Muscle layer of duodenum (tissue), 2 donors: ENCODE results near the gene STAC3.

Source experiments
- H3K27ac ChIP-seq: one replicate; pipeline ENCODE4 v1.7.0; 2013; ENCODE audit warnings: mild to moderate bottlenecking, low read length
- H3K27me3 ChIP-seq: one replicate; pipeline ENCODE4 v1.7.0; 2013; ENCODE audit warnings: low read depth, mild to moderate bottlenecking, control low read depth, low read length
- H3K36me3 ChIP-seq, 2 donors: one replicate each; pipeline ENCODE4 v1.7.0; 2013; ENCODE audit warnings: low read length in 2 of 2, control low read depth in 1 of 2, mild to moderate bottlenecking in 1 of 2; ENCODE audit not compliant: insufficient read depth in 2 of 2, control insufficient read depth in 1 of 2
- H3K4me1 ChIP-seq, 2 donors: one replicate each; pipeline ENCODE4 v1.7.0; 2013; ENCODE audit warnings: low read length in 2 of 2, mild to moderate bottlenecking in 2 of 2, control low read depth in 1 of 2, moderate library complexity in 1 of 2; ENCODE audit not compliant: insufficient read depth in 2 of 2, control insufficient read depth in 1 of 2
- H3K4me3 ChIP-seq, 2 donors: one replicate each; pipeline ENCODE4 v1.7.0; 2013; ENCODE audit warnings: low read length in 2 of 2, low read depth in 1 of 2, mild to moderate bottlenecking in 1 of 2
- H3K9me3 ChIP-seq, 2 donors: one replicate each; pipeline ENCODE4 v1.7.0; 2013; ENCODE audit warnings: low read length in 2 of 2, control low read depth in 1 of 2, mild to moderate bottlenecking in 1 of 2; ENCODE audit not compliant: control insufficient read depth in 1 of 2
- donor health status: healthy.

Gene STAC3

GRCh38 chr12:57203201-57203600 is 47.8 kb downstream of the STAC3 start:
- Histone ChIP-seq H3K27me3 (no peaks in the 10 kb centered on the region), H3K36me3 (peaks cover 61 to 92% of the 10 kb centered on the region in 2 donors)

GRCh38 chr12:57202321-57202720 is 48.7 kb downstream of the STAC3 start:
- no peaks in the 10 kb centered on the region for H3K27me3 ChIP-seq
- H3K36me3 ChIP-seq: peaks cover 69 to 93% of the 10 kb centered on the region in 2 donors
- no peak overlapping the region for H3K4me3 ChIP-seq
- H3K27ac ChIP-seq: no peak overlapping the region
- no peaks in the 10 kb centered on the region for H3K4me1 ChIP-seq
- no peaks in the 10 kb centered on the region for H3K9me3 ChIP-seq

More at GRCh38 chr12:57203201-57203600, 47.8 kb downstream of the STAC3 start:
- Histone ChIP-seq H3K4me3 (no peak overlapping the region), H3K4me1 (no peaks in the 10 kb centered on the region), H3K9me3 (no peaks in the 10 kb centered on the region), H3K27ac (no peak overlapping the region)

GRCh38 chr12:57201631-57202030 is 49.4 kb downstream of the STAC3 start:
- Histone ChIP-seq H3K36me3 (peaks cover 74 to 98% of the 10 kb centered on the region in 2 donors), H3K9me3 (no peaks in the 10 kb centered on the region), H3K4me1 (no peaks in the 10 kb centered on the region), H3K4me3 (no peak overlapping the region), H3K27ac (no peak overlapping the region), H3K27me3 (no peaks in the 10 kb centered on the region)

GRCh38 chr12:57201219-57201618 is 49.8 kb downstream of the STAC3 start:
- no peaks in the 10 kb centered on the region for H3K9me3 ChIP-seq
- peaks cover 74 to 98% of the 10 kb centered on the region in 2 donors for H3K36me3 ChIP-seq
- peaks cover 0 to under 1% of the 10 kb centered on the region in 2 donors for H3K4me1 ChIP-seq
- no peak overlapping the region for H3K4me3 ChIP-seq
- no peaks in the 10 kb centered on the region for H3K27me3 ChIP-seq
- H3K27ac ChIP-seq: no peak overlapping the region

- Histone ChIP-seq H3K9me3 (no peaks in the 10 kb centered on the region), H3K27ac (no peak overlapping the region), H3K4me1 (peaks cover 0 to 4% of the 10 kb centered on the region in 2 donors), H3K36me3 (peaks cover 74 to 98% of the 10 kb centered on the region in 2 donors), H3K27me3 (no peaks in the 10 kb centered on the region), H3K4me3 (no peak overlapping the region)
Measured at GRCh38 chr12:57200497-57200896, 50.5 kb downstream of the STAC3 start.

DNA sequence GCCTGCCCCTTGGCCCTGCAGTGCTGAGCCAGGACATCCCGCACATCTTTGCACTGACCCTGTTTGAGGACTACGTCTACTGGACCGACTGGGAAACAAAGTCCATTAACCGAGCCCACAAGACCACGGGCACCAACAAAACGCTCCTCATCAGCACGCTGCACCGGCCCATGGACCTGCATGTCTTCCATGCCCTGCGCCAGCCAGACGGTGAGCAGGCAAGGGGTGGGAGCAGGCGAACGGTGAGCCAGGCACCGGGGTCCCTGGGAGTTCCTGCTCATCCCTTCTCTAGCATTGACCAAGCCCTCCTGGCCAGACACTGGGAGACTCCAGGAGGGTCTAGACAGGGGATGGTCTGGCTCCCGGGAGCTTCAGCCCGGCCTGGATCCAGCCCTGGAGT is 51.8 kb downstream of the STAC3 start:
- H3K4me3 ChIP-seq: no peak overlapping the region
- H3K27ac ChIP-seq: no peak overlapping the region
- H3K36me3 ChIP-seq: peaks cover 76 to 98% of the 10 kb centered on the region in 2 donors
- no peaks in the 10 kb centered on the region for H3K27me3 ChIP-seq
- peaks cover 0 to 4% of the 10 kb centered on the region in 2 donors for H3K4me1 ChIP-seq
- H3K9me3 ChIP-seq: no peaks in the 10 kb centered on the region

DNA sequence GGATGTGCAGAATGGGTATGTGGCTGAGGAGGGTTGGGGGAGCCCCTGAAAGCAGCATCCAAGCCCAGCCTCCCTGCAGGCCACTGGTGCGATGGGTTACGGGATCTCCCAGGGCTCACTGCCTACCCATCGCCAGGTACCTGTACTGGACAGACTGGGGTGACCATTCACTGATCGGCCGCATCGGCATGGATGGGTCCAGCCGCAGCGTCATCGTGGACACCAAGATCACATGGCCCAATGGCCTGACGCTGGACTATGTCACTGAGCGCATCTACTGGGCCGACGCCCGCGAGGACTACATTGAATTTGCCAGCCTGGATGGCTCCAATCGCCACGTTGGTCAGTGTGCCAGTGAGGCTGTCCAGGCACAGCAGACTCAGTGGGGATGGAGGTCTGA is 52.7 kb downstream of the STAC3 start:
- H3K9me3 ChIP-seq: no peaks in the 10 kb centered on the region
- H3K36me3 ChIP-seq: peaks cover 72 to 98% of the 10 kb centered on the region in 2 donors
- no peak overlapping the region for H3K27ac ChIP-seq
- no peaks in the 10 kb centered on the region for H3K27me3 ChIP-seq
- no peak overlapping the region for H3K4me3 ChIP-seq
- H3K4me1 ChIP-seq: peaks cover 0 to 4% of the 10 kb centered on the region in 2 donors

DNA sequence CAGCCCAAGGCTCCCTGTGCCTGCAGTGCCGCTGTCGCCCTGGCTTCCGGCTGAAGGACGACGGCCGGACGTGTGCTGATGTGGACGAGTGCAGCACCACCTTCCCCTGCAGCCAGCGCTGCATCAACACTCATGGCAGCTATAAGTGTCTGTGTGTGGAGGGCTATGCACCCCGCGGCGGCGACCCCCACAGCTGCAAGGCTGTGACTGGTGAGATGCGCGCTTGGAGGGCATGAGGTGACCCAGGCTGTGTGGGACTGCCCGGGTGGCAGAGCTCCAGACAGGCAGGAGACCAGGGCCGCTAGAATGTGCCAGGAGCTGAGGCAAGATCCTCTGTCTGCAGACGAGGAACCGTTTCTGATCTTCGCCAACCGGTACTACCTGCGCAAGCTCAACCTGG is 54.0 kb downstream of the STAC3 start:
- Histone ChIP-seq H3K4me1 (peaks cover 0 to 4% of the 10 kb centered on the region in 2 donors), H3K4me3 (no peak overlapping the region), H3K36me3 (peaks cover 76 to 99% of the 10 kb centered on the region in 2 donors), H3K27ac (no peak overlapping the region), H3K9me3 (no peaks in the 10 kb centered on the region), H3K27me3 (no peaks in the 10 kb centered on the region)

- Histone ChIP-seq H3K27ac (no peak overlapping the region), H3K36me3 (peaks cover 78 to 99% of the 10 kb centered on the region in 2 donors), H3K27me3 (no peaks in the 10 kb centered on the region), H3K4me1 (peaks cover 0 to 4% of the 10 kb centered on the region in 2 donors), H3K4me3 (no peak overlapping the region), H3K9me3 (no peaks in the 10 kb centered on the region)
Measured at GRCh38 chr12:57196439-57196838, 54.5 kb downstream of the STAC3 start.

DNA sequence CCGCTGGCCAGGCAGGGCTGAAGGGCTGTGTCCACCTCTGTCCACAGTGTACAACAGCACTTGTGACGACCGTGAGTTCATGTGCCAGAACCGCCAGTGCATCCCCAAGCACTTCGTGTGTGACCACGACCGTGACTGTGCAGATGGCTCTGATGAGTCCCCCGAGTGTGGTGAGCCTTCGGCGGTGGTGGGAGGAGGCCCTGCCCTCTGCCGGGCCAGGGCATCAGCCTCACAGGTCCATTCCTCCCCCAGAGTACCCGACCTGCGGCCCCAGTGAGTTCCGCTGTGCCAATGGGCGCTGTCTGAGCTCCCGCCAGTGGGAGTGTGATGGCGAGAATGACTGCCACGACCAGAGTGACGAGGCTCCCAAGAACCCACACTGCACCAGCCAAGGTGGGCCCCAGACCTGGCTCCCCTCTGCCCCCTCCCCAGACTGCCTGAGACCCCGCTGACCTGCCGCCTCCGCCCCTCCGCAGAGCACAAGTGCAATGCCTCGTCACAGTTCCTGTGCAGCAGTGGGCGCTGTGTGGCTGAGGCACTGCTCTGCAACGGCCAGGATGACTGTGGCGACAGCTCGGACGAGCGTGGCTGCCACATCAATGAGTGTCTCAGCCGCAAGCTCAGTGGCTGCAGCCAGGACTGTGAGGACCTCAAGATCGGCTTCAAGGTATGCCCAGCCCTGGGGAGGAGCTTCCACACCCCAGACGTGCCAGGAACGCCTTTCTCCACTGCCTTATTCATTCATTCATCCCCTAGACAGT is 55.2 kb downstream of the STAC3 start:
- no peak overlapping the region for H3K27ac ChIP-seq
- H3K4me1 ChIP-seq: peaks cover 0 to 4% of the 10 kb centered on the region in 2 donors
- peaks cover 76 to 99% of the 10 kb centered on the region in 2 donors for H3K36me3 ChIP-seq
- no peak overlapping the region for H3K4me3 ChIP-seq
- H3K9me3 ChIP-seq: no peaks in the 10 kb centered on the region
- no peaks in the 10 kb centered on the region for H3K27me3 ChIP-seq

DNA sequence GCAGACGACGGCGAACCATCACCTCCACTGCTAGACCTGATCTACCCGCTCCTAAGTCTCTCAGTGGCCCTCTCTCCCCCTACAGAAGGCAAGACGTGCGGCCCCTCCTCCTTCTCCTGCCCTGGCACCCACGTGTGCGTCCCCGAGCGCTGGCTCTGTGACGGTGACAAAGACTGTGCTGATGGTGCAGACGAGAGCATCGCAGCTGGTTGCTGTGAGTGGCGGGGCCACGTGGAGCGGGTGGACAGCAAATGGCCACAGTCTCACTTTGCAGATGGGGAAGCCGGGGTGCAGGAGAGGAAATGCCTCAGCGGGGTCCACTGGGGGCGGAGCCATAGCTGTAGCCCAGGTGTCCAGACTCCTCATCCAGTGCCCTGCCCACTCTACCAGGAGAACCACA is 55.8 kb downstream of the STAC3 start:
- H3K9me3 ChIP-seq: no peaks in the 10 kb centered on the region
- H3K4me1 ChIP-seq: peaks cover 0 to 9% of the 10 kb centered on the region in 2 donors
- H3K36me3 ChIP-seq: peaks cover 75 to 100% of the 10 kb centered on the region in 2 donors
- no peaks in the 10 kb centered on the region for H3K27me3 ChIP-seq
- H3K4me3 ChIP-seq: no peak overlapping the region
- no peak overlapping the region for H3K27ac ChIP-seq

DNA sequence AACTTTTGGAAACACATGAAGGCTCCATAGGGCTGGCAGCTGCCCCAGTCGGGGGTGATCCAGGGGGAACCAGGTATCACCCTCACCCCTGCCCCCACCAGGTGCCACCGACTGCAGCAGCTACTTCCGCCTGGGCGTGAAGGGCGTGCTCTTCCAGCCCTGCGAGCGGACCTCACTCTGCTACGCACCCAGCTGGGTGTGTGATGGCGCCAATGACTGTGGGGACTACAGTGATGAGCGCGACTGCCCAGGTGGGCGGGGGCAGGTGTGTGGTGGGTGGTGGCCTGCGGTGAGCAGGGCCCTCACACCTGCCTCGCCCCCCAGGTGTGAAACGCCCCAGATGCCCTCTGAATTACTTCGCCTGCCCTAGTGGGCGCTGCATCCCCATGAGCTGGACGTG is 56.7 kb downstream of the STAC3 start:
- peaks cover 76 to 97% of the 10 kb centered on the region in 2 donors for H3K36me3 ChIP-seq
- peaks cover 0 to 14% of the 10 kb centered on the region in 2 donors for H3K4me1 ChIP-seq
- H3K4me3 ChIP-seq: no peak overlapping the region
- no peaks in the 10 kb centered on the region for H3K9me3 ChIP-seq
- no peaks in the 10 kb centered on the region for H3K27me3 ChIP-seq
- H3K27ac ChIP-seq: no peak overlapping the region
